Cardiac septum (tissue), 1 donor: ENCODE measurements around the gene TIAM2. TPM values are rescaled to one million over a fixed set of nuclear protein-coding genes. Genes with fewer than 3 reads are reported as not detected.
"Not testable (repeated sequence)": the region's sequence is repeated elsewhere in the genome, so short reads cannot be mapped to it uniquely, and the experiment has no call there.

Source experiments
- DNase-seq: peaks from one replicate; pipeline ENCODE4 v3.0.0-alpha.2; 2020; ENCODE audit warnings: low spot score
- intact Hi-C: fragments of 100-400 bp; cut with DNase I; formaldehyde crosslinking; loops from one replicate; pipeline ENCODE4 v1.14.0; 2022
- total RNA-seq: library from RNA; stranded (reverse); fragmentation: NEBNext Ultra II Directional; extraction: Animal tissue kit (Norgen Biotek cat#: 25700); gene quantifications from one replicate; pipeline ENCODE4 v1.2.1, GENCODE V29; 2021
- donor health status: DM: no; HTN: no; CAD: no.

The TIAM2 gene
- total RNA-seq, 1 donor from 2014 or later: 20.1 TPM

DNA sequence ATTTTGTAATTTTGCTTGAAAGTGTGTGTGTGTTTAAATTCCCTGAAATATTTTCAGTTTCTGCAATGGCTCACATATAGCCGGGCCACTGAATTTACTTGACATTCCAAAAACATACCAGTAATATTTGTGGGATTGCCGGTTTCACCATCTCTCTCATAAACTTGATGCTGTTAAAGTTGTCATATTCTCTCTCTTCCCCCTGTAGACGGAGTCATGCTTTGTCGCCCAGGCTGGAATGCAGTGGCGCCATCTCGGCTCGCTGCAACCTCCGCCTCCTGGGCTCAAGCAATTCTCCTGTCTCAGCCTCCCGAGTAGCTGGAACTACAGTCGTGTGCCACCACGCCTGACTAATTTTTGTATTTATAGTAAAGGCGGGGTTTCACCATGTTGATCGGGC, 122.1 kb downstream of the TIAM2 start:
- no peak for DNase-seq
- intact Hi-C loops: no loop called here

DNA sequence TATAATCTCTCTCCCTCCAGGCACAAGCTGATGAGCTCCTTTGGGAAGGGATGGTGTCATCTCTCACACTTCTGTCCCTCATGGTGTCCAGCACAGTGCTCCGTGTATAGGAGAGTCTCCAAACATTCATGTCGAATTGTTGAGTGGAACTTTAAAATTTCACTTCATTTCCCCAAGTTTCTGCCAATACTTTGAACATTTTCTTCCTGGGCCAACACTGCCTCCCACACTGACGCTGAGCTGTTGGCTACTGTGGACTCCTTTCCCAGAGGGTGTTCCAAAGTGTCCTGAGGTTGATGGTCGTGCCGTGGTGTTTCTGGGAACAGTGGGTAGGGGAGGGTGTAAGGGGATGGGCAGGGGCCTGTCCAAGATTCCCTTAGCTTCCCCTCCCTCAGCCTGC, 122.7 kb downstream of the TIAM2 start:
- no peak for DNase-seq
- intact Hi-C loops: no loop called here

DNA sequence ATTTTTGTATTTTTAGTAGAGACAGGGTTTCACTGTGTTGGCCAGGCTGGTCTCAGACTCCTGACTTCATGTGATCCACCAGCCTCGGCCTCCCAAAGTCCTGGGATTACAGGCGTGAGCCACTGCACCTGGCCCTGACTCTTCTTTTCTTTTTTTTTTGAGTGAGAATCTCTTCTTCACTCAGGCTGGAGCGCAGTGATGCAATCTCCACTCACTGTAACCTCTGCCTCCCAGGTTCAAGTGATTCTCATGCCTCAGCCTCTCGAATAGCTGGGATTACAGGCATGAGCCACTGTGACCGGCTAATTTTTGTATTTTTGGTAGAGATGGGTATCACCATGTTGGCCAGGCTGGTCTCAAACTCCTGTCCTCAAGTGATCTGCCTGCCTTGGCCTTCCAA, 124.1 kb downstream of the TIAM2 start:
- DNase-seq, intact Hi-C loops: not testable (repeated sequence)

DNA sequence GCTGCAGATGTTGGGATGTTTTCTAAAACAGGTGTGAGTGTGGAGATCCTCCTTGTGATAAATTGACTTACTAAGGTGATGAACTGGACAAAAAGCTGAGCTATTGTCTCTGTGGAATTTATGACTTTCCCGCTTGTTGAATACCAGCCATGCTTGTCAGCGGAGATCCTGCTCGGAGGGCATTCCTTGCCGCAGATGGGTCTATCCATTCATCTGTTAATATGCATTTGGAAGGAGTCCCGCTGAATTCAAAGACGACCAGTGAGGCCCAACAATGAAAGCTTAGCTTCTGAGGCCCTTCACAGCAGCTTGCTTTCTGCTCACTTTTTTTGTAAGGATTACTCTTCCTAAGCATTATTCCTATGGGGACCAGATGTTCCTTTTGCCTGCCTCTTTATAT, 124.9 kb downstream of the TIAM2 start:
- intact Hi-C loops: no loop called here
- no peak for DNase-seq

DNA sequence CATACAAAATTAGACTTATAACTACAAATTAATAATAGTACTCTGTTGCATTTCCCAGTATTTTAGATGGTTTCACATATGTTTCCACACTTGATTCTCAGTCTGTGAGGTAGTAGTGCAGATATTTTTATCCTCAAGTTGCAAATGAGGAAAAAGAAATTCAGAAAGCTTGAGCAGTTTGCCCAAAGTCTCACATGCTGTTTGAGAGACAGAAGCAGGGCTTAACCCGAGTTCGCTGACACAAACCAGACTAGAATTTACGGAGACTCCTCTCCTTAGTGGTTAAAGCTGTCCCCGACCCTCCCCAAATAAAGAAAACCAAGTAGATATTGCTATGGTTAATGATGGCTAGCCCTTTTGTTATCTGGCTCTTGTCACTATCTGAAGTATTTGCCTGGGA, 126.2 kb downstream of the TIAM2 start:
- intact Hi-C loops: no loop called here
- DNase-seq: no peak

DNA sequence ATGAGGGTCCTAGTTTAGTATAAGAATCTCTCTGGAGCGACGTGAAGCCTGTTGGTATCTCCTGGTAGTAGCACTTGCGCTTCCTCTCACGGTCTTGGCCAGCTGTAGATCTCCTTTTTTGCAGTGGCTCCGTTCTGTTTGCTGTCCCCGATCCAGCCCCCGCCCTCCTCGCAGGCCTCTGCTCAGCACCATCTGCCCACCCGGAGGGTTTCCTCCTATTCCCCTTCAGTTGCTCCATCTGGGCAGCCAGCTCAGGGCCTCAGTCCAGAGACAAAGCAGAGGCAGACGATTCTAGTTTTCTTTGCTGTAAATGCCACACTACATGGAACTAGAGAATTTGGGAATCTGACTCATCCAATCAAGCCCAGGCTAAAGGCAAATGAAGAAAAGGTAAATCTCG, 126.6 kb downstream of the TIAM2 start:
- DNase-seq: no peak
- intact Hi-C loops: no loop called here

DNA sequence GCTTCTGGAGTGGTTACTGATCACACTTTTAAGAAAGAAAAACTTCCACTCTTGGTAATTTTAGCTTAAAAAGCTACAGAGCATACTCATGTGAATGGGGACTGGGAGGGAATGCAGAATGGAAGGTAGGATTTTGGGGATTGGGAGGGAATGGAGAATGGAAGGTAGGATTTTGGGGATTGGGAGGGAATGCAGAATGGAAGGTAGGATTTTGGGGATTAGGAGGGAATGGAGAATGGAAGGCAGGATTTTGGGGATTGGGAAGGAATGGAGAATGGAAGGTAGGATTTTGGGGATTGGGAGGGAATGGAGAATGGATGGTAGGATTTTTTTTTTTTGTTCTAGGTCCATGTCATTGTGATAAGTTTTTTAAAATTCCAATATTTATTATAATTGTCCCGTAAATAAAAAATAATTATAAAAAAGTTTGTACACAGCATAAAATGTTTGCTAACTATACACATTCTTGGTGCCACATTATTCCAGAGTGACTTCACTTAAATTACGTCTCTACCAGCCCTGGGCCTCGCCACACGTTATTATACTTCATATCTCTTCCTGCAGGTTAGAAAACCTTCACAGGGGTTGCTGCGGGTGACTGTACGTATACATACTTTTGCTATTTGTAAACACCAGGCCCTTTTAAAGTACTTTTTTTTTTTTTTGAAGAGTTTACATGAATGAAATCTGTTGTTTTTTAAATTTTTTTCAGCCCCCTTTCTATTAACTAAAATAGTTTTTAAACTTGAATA, 127.3 kb downstream of the TIAM2 start:
- no peak for DNase-seq
- intact Hi-C loops: no loop called here

DNA sequence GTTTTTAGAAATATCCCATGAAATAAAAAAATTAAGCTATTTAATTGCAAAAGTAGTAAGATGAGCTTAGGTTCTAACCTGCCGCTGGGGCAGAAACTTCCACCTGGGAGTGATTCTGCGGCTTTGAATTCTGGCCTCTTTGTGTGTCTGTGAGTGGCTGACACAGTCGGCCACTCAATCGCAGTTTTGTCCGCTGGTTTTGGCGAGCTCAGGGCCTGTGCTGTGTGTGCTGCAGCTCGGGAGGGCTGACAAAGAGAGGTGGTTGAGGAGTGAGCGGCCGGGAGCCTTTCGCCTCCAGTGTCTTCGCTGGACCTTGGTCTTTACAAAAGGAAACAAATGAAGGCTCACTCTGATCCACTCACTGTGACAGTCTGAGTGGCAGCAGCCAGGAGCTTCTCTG, 128.4 kb downstream of the TIAM2 start:
- no peak for DNase-seq
- intact Hi-C loops: no loop called here

DNA sequence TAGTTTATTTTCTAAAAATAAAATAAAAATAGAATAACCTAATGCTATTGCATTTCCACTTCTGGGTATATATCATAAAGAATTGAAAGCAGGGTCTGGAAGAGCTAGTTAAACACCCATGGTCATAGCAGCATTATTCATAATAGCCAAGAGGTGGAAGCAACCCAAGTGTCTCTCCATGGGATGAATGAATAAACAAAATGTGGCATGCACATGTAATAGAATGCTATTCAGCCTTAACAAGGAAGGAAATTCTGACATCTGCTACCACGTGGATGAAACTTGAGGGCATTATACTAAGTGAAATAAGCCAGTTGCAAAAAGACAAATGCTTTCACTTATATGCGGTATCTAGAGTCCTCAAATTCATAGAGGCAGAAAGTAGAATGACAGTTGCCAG, 130.8 kb downstream of the TIAM2 start:
- no peak for DNase-seq
- intact Hi-C loops: no loop called here

DNA sequence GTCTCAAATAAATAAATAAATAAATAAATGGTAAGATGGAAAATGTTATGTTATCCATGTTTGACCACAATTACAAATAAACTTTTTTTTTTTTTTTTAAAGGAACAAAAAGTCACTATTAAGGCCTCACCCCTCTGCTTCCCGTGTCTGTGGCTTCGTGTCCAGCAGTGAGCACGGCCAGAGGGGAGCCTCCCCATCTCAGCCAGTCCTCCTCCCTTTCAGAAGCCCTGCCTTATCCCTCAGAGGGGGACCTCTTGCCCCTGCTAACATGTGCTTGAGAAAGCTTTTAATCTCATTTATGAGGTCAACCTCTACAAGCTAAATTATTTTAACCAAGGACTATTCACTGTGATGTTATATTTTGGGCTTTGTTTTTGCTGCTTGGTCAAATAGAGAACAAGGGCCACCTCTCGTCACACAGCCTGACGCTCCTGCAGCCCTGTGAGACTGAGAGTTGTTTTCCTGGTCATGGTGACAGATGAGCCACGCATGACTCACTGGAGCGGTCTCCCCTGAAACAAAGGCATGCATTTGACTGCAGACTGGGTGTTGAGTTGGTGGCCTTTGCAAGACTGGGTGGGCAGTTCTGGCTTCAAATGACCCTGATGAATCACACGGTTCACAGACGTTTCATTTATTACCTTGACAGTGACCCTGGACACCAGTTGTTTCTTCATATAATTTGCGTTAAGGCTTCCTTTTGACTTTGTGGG, 131.8 kb downstream of the TIAM2 start:
- no peak for DNase-seq
- intact Hi-C loops: no loop called here

DNA sequence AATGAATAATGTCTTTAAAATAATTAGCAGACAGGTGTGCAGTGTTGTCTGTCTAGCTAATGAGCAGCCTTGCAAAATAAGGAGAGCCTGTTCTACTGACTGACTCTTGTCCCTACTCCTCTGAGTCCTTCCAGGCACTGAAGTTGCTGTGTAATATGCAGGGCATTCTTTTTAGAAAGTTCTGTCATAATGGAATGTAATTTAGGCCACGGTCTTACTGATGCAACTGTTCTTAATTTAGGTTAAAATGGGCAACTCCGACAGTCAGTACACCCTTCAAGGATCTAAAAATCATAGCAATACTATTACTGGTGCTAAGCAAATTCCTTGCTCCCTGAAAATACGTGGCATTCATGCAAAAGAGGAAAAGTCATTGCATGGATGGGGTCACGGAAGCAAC, 133.9 kb downstream of the TIAM2 start:
- intact Hi-C loops: no loop called here
- DNase-seq: no peak

DNA sequence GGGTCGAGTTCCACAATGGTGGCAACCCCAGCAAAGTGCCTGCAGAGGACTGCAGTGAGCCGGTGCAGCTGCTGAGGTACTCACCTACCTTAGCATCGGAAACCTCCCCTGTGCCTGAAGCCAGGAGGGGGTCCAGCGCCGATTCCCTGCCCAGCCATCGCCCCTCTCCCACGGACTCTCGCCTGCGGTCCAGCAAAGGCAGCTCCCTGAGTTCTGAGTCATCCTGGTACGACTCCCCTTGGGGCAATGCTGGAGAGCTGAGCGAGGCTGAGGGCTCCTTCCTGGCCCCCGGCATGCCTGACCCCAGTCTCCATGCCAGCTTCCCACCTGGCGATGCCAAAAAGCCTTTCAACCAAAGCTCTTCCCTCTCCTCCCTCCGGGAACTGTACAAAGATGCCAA, 134.6 kb downstream of the TIAM2 start:
- intact Hi-C loops: no loop called here
- DNase-seq: no peak

DNA sequence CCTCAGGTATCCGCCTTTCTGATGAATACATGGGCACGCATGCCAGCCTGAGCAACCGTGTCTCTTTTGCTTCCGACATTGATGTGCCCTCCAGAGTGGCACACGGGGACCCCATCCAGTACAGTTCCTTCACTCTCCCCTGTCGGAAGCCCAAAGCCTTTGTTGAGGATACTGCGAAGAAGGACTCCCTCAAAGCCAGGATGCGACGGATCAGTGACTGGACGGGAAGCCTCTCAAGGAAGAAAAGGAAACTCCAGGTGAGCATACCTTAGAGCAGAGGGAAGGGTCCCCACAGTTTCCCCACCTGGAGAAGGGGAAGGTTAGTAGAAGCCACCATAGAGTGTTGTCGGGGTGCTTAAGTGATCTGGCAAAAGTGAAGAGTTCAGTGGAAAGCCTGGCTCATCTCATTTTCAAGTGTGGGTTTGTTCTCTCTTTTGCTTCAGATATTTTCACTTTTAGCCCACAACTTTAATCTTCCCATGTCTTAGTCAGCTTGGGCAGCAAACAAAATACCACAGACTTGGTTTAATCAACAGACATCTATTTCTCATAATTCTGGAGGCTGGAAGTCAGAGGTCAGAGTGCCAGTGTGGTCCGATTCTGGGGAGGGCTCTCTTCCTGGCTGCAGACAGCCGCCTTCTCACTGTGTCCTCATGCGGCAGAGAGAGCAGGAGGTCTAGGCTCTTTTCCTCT, 135.2 kb downstream of the TIAM2 start:
- intact Hi-C loops: no loop called here

DNA sequence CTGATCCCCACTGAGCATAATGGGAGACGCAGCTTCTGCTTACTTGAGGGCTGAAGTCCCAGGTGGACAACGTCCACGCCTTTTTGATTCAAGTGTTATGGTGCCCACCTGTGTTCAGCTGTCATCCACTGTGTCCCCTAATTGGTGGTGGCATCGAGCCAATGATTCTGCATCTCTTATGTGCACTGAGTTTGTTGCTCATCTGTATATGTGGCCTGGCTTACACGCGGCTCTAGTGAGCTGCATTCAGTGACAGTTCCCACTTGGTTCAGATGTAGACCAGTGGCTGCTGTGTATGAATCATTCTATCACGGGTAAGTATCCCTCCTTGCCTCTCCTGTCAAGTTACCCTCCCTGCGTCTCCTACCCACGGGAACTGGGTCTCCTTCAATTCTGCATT, 137.5 kb downstream of the TIAM2 start:
- intact Hi-C loops: no loop called here

More for the DNA sequence above, 135.2 kb downstream of the TIAM2 start:
- no peak for DNase-seq

DNA sequence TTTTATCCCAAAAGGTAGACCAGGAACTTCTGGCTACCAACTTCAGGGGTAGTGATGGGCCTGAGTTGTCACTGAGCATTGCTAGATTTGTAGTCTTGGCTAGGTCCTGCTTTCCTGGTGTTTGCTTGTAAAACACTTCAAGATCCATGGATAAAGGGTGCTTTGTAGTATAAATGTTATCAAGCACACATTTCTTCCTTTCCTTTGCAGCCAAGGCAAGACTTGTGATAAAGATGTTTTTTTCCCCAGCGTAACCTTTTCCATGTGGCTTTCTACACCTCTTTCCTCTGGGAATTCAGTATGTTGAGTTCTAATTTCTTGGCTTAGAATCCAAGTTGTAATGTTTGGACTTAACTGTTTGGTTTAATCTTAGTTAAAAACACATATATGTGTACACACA, 145.9 kb downstream of the TIAM2 start:
- DNase-seq: no peak
- intact Hi-C loops: loop anchor here (5.0 kb wide), 1 partner anchor 34 kb away; no protein-coding TSS in a partner anchor

More for the DNA sequence above, 137.5 kb downstream of the TIAM2 start:
- DNase-seq: no peak

DNA sequence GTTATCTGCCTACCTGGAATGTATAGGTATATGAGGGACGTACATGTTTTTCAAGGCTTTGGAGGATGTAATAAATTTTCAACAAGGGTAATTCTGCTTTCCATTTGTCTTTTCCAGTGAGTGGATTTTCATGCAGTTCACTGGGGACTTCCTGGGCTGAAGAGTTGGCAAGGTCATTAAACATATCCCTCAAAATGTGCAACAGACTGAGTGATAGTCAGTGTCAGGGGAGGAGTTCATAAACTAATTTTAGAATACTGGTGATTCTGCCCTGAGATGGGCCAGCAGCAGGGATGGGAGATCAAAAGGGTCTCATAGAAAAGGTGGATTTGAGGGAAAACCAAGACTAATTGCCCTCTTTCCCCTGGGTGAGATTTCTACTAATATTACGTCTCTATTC, 146.4 kb downstream of the TIAM2 start:
- DNase-seq: no peak
- intact Hi-C loops: loop anchor here (5.0 kb wide), 1 partner anchor 34 kb away; no protein-coding TSS in a partner anchor

DNA sequence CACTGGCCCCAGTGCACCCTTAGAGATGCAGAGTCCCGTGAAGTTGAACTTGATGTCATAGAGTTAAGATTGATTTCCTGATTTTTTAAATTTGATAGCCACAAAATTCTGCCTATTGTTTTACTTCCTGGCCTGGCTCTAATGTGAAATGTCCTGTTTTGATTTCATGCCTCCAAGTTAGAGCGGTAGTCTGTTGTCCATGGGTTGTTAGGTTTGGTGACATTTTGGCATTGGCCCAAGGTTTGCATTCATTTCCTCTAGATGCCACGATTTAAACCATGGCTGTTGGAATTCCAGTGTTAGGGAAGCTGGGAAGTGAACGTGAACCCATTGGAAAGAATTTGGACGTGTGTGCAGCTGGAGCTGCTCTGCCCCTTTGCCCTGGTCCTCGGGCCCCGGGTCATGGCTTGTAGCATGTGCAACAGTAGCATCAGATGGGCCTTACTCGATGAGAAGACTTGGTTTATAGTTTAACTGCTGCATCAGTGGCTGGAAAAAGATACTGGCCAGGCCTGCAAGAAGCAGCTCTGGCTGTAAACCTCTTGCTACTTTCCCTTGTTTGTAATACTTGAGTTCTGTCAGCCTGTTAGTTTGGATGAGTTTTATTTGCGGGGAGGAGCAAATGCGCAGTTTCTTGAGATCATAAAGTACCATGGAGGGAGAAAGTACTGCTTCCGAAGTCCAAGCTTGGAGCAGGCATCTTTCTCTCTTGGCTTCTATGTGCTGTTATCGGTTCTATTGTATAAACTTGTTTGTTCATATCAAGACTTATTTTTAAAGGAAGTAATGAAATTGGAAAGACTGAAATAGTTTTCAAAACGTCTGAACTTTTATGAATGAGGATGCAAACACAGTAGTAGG, 147.3 kb downstream of the TIAM2 start:
- intact Hi-C loops: loop anchor here (5.0 kb wide), 1 partner anchor 35 kb away; no protein-coding TSS in a partner anchor
- DNase-seq: no peak

DNA sequence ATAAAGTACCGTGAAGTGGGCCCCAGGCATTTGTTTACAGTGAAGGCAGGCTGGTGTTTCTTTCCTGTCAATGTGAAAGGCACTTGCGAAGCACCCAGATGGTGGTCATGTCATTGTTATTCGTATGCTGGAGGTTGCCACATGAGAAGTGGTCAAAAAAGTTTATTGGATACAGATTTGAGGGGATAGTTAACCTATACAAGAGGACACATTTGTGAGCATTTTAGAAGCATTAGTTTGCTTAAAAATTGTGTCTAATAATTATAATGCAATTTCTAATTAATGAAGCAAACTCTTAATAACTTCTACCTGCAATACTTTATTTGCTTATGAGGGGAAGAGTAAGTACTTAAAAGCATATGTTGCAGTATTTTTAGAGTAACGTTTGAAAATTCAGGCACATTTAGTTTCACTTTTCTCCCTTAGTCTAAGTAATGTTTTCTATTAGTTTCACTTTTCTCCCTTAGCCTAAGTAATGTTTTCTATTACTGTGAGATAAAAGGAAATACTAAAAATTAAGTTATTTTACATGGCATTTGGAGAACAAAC, 148.0 kb downstream of the TIAM2 start:
- DNase-seq: no peak
- intact Hi-C loops: loop anchor here (5.0 kb wide), 1 partner anchor 36 kb away; no protein-coding TSS in a partner anchor

DNA sequence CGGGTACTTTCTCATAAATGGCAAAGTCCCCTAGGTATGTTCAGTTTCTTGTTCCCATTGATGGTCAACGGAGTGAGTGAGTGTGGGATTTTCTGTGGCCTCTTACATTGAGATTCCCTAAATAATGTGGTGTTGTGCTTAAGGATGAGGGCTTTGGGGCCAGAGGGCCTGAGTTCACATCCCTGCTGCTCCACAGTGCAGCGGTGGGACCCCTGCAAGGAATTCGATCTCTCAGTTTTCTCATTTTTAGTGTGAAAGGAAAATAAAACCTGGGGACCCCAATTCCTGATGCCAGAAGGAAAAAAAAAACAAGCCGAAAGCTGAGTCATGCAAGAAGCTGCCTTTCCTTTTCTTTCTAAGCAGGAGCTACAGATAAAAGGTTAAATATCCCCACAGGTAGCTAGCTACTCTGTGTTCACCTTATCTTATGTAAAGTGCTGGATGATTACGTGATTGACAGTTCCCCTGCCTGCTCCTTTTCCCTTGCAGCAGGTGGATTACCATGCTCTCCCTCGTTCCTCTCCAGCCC, 148.5 kb downstream of the TIAM2 start:
- no peak for DNase-seq
- intact Hi-C loops: loop anchor here (5.0 kb wide), 1 partner anchor 36 kb away; no protein-coding TSS in a partner anchor
